Mucosa of stomach (tissue), 1 donor: Measurements from ENCODE around the gene KIF5B.
"Not testable (repeated sequence)": the region's sequence is repeated elsewhere in the genome, so short reads cannot be mapped to it uniquely, and the experiment has no call there.

Experiments used
- H3K27me3 ChIP-seq: one replicate; pipeline ENCODE4 v1.7.0; 2013; ENCODE audit warnings: mild to moderate bottlenecking, low read length; ENCODE audit not compliant: control insufficient read depth, insufficient read depth
- H3K36me3 ChIP-seq: one replicate; pipeline ENCODE4 v1.7.0; 2013; ENCODE audit warnings: low read length; ENCODE audit not compliant: control insufficient read depth, insufficient read depth
- H3K4me1 ChIP-seq: one replicate; pipeline ENCODE4 v1.7.0; 2013; ENCODE audit warnings: mild to moderate bottlenecking, low read length; ENCODE audit not compliant: control insufficient read depth, insufficient read depth
- H3K4me3 ChIP-seq: one replicate; pipeline ENCODE4 v1.7.0; 2013; ENCODE audit warnings: low read length
- H3K9ac ChIP-seq: one replicate; pipeline ENCODE4 v1.7.0; 2013; ENCODE audit warnings: mild to moderate bottlenecking, low read length, moderate library complexity
- H3K9me3 ChIP-seq: one replicate; pipeline ENCODE4 v1.7.0; 2013; ENCODE audit warnings: mild to moderate bottlenecking, low read length, moderate library complexity; ENCODE audit not compliant: control insufficient read depth
- donor health status: Pancreatic carcinoma.

KIF5B gene

DNA sequence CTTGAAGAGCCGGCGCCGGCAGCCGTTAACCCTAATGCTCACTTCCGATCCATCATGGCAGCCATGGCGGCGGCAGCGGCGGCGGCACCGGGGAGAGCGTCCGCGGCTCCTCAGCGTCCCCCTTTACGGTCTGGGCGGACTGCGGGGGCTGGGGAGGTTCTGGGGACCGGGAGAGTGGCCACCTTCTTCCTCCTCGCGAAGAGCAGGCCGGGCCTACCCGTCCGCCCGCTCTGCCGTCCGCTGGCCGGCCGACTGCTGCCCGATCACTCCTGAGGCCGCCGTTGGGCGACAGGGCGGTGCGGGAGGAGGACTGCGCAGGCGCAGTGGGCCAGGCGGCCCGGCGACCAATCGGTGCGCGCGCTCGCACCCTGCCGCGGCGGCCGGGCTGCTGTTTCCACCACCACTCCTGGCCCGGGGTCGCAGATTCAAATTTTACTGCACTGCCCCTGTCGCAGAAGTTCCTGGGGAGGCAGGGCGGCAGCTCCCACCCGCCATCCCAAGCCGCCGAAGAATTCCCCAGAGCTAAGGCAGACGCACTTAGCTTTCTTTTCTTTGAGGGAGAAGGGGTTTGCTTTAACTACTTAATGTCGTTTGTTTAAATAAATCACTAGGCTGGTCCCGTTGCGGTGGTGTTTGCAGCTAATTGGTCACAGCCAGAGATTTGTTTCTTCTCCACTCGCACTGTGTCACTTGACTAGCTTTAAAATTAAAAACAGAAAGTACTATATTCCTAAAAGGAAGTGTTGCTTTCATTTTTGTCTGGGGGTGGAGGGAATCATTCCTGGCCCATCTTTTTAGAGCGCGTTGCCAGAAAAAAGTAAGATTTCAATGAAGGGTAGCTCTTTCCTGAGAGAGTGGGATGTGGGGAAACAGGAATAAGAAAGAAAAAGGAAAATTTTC is at the start of gene KIF5B:
KIF5B (minus strand) TSS at position 290 of the 900 bp plus-strand sequence. CDS start 452 bp downstream, outside the sequence.
- H3K9ac ChIP-seq, result peak within 1 kb of the TSS; percentile 97
- peaks cover 26% of the 10 kb centered on the region for H3K4me1 ChIP-seq
- H3K9me3 ChIP-seq, result no peaks in the 10 kb centered on the region
- no peaks in the 10 kb centered on the region for H3K27me3 ChIP-seq
- no peaks in the 10 kb centered on the region for H3K36me3 ChIP-seq
- H3K4me3 ChIP-seq, result peak within 1 kb of the TSS; percentile 87

DNA sequence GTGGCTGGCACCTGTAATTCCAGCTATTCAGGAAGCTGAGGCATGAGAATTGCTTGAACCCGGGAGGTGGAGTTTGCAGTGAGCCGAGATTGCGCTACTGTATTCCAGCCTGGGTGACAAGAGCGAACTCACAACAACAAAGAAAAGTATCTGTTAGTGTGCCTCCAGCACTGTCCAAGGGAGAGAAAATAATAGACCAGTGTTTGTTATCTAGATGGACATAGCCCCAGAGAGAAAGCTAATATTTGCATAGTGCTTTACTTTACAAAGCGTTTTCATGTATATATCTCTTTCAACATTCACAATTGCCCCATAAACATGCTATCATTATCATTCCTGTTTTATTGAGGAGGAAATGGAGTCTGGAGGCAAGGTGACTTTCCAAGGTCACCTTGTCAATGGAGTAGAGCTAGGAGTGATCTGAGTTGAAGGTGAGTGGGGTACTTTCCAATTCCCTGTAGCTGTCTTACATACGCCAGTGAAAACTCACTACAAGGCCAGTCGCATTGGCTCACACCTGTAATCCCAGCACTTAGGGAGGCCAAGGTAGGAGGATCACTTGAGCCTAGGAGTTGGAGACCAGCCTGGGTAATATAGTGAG is 49.7 kb upstream of the KIF5B start:
- H3K4me3 ChIP-seq, result no peak overlapping the region
- no peaks in the 10 kb centered on the region for H3K36me3 ChIP-seq
- peaks cover 12% of the 10 kb centered on the region for H3K4me1 ChIP-seq
- no peak overlapping the region for H3K9ac ChIP-seq
- no peaks in the 10 kb centered on the region for H3K9me3 ChIP-seq
- H3K27me3 ChIP-seq, result no peaks in the 10 kb centered on the region

DNA sequence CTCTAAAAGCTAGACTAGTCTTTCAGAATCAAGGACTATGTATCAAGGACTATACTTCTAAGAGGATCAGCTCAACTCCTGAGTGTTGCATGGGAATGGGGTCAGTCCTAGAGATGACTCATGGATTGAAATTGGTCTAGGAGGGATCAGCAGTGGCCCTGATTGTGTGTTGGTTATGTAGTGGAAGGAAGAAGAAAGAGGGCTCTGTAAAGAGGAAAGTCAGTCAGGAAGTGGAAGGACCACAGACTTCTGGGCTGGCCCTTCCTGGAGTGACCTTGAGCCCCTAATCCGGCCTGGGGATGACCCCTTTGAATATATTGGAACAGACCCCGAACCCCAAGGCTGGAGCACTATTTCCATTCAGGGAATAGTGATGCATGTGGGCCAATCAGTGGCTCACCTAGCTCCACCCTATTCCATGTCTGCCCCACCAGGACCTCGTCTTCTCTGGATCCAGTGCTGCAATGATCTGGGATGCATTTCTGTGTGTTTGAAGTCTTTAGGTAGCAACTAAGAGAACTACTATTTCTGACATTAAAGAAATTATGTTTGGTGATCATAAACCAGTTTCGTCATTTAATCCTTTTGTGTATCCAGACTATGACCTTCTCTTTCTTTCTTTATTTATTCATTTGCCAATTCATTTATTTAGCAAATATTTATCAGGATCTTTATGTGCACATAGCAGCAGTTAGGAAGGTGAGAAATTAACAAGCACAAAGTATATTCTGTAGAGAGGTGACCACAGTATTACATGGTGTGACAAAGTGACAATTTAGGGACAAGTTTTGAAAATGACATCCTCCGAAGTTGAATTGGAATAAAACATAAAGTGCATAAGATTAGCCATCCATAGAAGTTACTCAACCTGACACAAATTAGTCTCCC is 48.6 kb upstream of the KIF5B start:
- Histone ChIP-seq H3K4me1 (peaks cover 12% of the 10 kb centered on the region), H3K4me3 (no peak overlapping the region), H3K9me3 (no peaks in the 10 kb centered on the region), H3K9ac (no peak overlapping the region), H3K36me3 (no peaks in the 10 kb centered on the region), H3K27me3 (no peaks in the 10 kb centered on the region)

DNA sequence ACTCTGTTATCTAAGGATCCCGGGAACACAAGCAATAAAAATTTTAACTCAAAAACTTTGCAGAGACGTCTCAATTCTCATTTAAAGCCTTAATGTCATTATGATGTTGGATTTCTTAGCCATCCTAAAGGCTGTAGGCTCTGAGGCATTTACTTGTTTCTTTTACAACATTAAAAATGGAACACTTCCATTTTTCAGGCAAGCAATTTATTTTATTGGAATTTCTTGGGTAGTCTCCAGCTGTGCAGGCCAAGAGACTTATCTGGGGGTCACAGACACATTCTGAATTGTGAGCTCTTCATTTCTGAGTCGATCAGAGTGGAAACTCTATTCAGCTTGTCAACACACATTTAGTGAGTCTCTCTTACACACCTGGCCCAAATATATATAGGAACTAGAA is 48.0 kb upstream of the KIF5B start:
- Histone ChIP-seq H3K9me3 (no peaks in the 10 kb centered on the region), H3K27me3 (no peaks in the 10 kb centered on the region), H3K4me1 (peaks cover 12% of the 10 kb centered on the region), H3K36me3 (no peaks in the 10 kb centered on the region), H3K9ac (no peak overlapping the region), H3K4me3 (no peak overlapping the region)

DNA sequence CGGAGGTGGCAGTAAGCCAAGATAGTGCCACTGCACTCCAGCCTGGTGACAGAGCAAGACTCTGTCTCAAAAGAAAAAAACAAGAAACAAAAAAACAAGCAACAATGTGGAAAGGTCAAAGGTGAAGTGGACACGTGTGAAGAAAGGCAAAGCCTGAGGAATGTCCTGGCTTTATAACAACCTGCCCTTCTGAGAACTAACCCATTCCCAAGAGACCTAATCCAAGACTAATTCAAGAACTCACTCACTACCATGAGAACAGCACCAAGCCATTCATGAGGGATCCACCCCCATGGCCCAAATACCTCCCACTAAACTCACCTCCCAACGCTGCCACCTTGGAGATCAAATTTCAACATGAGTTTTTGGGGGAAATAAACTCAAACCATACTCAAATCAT is 47.5 kb upstream of the KIF5B start:
- Histone ChIP-seq H3K4me3 (no peak overlapping the region), H3K4me1 (peaks cover 12% of the 10 kb centered on the region), H3K36me3 (no peaks in the 10 kb centered on the region), H3K9me3 (no peaks in the 10 kb centered on the region), H3K9ac (no peak overlapping the region), H3K27me3 (no peaks in the 10 kb centered on the region)

DNA sequence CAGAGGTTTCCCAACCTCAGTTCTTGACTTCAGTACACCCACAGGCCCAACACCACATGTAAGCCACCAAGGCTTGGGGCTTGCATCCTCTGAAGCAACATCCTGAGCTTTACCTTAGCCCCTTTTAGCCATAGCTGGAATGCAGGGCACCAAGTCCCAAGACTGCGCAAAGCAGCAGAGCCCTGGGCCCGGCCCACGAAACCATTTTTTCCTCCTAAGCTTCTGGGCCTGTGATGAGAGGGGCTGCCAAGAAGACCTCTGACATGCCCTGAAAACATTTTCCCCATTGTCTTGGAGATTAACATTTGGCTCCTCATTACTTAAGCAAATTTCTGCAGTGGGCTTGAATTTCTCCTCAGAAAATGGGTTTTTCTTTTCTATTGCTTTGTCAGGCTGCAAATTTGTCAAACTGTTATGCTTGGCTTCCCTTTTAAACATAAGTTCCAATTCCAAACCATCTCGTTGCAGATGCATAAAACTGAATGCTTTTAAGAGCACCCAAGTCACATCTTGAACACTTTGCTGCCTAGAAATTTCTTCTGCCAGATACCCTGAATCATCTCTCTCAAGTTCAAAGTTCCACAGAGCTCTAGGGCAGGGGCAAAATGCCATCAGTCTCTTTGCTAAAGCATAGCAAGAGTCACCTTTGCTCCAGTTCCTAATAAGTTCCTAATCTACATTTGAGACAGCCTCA is 42.5 kb upstream of the KIF5B start:
- H3K27me3 ChIP-seq, H3K4me3 ChIP-seq, H3K9ac ChIP-seq, H3K36me3 ChIP-seq, H3K9me3 ChIP-seq, H3K4me1 ChIP-seq: not testable (repeated sequence)

DNA sequence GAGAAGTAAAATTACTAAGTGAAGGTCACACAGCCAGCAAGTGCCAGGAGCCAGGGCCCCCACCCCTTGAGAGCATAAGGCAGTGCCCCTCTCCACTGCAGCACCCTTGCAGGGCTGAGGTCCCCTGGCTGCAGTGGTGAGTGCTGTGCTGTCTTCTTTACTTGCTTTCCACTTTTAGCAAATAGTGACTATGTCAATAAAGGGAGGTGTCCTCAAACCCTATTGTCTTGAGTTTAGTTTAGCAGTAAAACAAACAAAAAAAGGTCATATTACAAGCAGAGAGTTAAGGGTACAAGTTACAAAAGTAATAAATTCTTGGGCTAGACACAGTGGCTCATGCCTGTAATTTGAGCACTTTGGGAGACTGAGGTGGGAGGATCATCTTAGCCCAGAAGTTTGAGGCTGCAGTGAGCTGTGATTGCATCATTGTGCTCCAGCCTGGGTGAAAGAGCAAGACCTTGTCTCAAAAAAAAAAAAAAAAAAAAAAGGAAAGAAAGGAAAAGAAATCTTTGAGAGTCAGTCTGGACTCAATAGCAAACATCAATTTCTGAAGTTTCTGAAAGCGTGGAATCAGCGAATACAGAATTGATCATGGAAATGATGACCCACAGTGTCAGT is 39.0 kb upstream of the KIF5B start:
- Histone ChIP-seq H3K9me3 (no peaks in the 10 kb centered on the region), H3K4me1 (peaks cover 5% of the 10 kb centered on the region), H3K36me3 (no peaks in the 10 kb centered on the region)

DNA sequence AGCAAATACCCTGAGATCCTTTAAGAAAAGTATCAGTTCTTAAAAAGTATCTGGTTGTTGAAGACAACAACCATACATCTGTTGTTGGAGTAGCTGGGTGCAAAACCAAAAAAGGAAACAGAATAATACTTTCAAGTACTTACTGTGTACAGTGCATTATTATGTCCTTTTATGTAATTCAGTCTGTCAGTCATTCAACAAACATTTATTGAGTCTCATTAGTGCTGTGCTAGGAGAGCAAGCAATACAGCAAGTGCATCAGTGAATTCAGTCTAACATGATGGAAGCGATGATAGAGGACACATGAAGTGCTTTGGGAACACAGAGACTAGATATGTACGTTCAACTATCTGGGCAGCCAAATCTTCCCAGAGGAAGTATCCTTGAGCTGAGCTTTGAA is 37.4 kb upstream of the KIF5B start:
- Histone ChIP-seq H3K9me3 (no peaks in the 10 kb centered on the region), H3K9ac (no peak overlapping the region), H3K36me3 (no peaks in the 10 kb centered on the region), H3K4me3 (no peak overlapping the region), H3K27me3 (no peaks in the 10 kb centered on the region), H3K4me1 (peaks cover 5% of the 10 kb centered on the region)

More for the DNA sequence above, 39.0 kb upstream of the KIF5B start:
- Histone ChIP-seq H3K27me3 (no peaks in the 10 kb centered on the region), H3K9ac (no peak overlapping the region), H3K4me3 (no peak overlapping the region)

DNA sequence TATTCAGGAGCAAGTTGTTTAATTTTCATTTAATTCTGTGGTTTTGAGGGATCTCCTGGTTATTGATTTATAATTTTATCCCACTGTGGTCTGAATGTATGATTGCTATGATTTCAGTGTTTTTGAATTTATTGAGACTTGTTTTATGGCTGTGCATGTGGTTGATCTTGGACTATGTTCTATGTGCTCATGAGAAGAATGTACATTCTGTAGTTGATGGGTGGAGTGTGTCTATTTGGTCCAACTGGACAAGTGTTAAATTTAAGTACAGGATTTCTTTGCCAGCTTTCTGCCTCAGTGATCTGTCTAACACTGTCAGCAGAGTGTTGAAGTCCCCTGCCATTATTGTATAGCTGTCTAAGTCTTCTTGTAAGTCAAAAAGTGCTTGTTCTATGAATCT is 34.8 kb upstream of the KIF5B start:
- H3K9me3 ChIP-seq, result no peaks in the 10 kb centered on the region
- no peaks in the 10 kb centered on the region for H3K36me3 ChIP-seq
- no peaks in the 10 kb centered on the region for H3K27me3 ChIP-seq
- H3K4me1 ChIP-seq, result peaks cover 5% of the 10 kb centered on the region
- no peak overlapping the region for H3K4me3 ChIP-seq
- no peak overlapping the region for H3K9ac ChIP-seq

DNA sequence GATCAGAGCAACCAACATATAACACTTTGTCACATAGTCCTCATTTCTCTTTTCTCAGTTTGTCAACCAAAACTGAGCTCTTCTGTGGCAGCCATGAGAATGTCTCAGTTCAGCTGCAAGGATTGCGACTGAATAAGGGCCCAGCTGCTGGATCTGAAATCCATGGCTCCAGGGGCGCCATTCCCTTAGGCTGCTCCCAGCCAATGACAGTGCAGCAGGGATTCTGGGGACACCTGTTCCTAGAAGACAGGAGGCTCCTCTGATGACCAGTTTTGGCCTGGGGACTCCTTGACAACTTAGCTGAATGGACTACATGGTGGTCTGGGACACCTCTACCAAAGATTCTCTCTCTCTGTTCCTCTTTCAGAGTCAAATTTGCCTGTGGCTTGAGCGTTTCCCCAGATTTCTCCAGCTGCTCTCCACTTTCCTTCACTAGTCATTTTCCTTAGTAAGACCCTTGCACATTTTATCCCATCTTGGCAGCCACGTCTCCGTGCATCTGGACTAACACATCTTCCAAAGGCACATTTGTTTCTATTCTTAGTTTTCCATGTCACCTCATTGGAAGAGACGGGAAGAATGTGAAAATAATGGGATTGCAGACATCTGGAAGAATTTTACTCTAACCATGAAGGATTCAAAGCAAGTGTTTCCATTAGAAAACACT is 28.1 kb upstream of the KIF5B start:
- Histone ChIP-seq H3K4me1 (no peaks in the 10 kb centered on the region), H3K4me3 (no peak overlapping the region), H3K9ac (no peak overlapping the region), H3K9me3 (no peaks in the 10 kb centered on the region), H3K27me3 (no peaks in the 10 kb centered on the region), H3K36me3 (no peaks in the 10 kb centered on the region)
